H1 (cell line): Measurements from ENCODE around the gene COL4A3. TPM values are rescaled to one million over a fixed set of nuclear protein-coding genes. Genes with fewer than 3 reads are reported as not detected.

Experiments used
- BACH1 ChIP-seq: IDR thresholded peaks from 2 replicates; pipeline ENCODE4 v1.6.1; 2012; ENCODE audit warnings: low read length, improper control_type of control experiment
- CBX8 ChIP-seq: fragments of 300-800, 300-1000 bp; sonication (generic); IDR thresholded peaks from 2 replicates; pipeline ENCODE4 v1.7.1; 2016; ENCODE audit warnings: low read depth, low read length, borderline replicate concordance
- GABPA ChIP-seq: IDR thresholded peaks from 2 replicates; pipeline ENCODE4 v1.6.1; 2011; ENCODE audit warnings: mild to moderate bottlenecking, low read length, moderate library complexity, borderline replicate concordance; ENCODE audit not compliant: insufficient read depth
- polyA plus RNA-seq, 7 experiments: library from polyadenylated mRNA; depleted of rRNA in 3 of 7; stranded (reverse) in 5 of 7; unstranded in 2 of 7; fragments of >200 nt in 5 of 7; fragments of 200-250 nt in 2 of 7; gene quantifications; 1 replicate in 5 of 7; 2 replicates in 1 of 7; 4 replicates in 1 of 7; pipeline versions ENCODE4 v1.2.1 to v1.2.3, GENCODE V29; 2011 to 2013; ENCODE audit warnings: missing spikeins in 2 of 7, mixed read lengths in 2 of 7
- total RNA-seq: library from RNA; stranded (reverse); fragmentation: NEBNext Ultra II Directional; extraction: Animal tissue kit (Norgen Biotek cat#: 25700); gene quantifications from 2 replicates; pipeline ENCODE4 v1.2.1, GENCODE V29; 2021

The COL4A3 gene
- total and polyA plus RNA-seq, 2 of the 8 experiments (the other 6 are each of a cell fraction or from before 2014, with no cell fraction given): 0.12 to 0.17 TPM

DNA sequence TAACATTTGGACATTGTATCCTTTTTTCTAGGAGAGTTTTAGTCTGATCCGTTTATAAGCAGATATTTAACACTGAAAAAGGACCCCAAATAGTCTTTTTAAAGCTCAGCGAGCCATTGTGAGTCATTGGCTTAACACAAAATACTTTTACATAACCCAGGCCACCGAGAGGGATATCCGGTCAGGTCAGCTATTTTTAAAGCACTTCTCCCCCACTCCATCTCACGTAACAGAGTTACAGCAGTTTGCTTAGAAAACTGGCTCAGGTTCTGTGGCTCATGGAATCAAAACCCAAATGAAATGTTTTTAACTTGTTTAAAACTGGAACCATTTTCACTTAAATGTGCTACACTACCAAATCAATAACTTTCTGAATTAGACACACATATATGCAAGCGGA is 23.9 kb downstream of the COL4A3 start (continued):
- TF ChIP-seq GABPA: no peak
- TF ChIP-seq CBX8: no peak
- no peak for TF ChIP-seq BACH1
- TF ChIP-seq, all 59 proteins: peak for 0
